ENCODE measurements around the gene HLA-DMA.

- TF ChIP-seq POLR2A (IDR thresholded peaks at IDR 0.05; ENCODE audit: insufficient read depth in 1 of 2, low read depth in 2 of 2, low read length in 2 of 2) (no peak), CTCF (CRISPR knock-in tag; IDR thresholded peaks at IDR 0.05) (no peak), ZNF589 (CRISPR knock-in tag; conservative IDR thresholded peaks at IDR 0.05) (no peak), TOE1 (CRISPR knock-in tag; IDR thresholded peaks at IDR 0.05) (no peak), ZBTB20 (CRISPR knock-in tag; IDR thresholded peaks at IDR 0.05; ENCODE audit: borderline replicate concordance, low read depth) (no peak), SMYD3 (CRISPR knock-in tag; IDR thresholded peaks at IDR 0.05) (no peak), TAF1 (CRISPR knock-in tag; IDR thresholded peaks at IDR 0.05) (no peak)
- TF ChIP-seq, protein P1, sequence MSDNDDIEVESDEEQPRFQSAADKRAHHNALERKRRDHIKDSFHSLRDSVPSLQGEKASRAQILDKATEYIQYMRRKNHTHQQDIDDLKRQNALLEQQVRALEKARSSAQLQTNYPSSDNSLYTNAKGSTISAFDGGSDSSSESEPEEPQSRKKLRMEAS (IDR thresholded peaks at IDR 0.05), result no peak
Measured at GRCh38 chr6:32912951-32913350, 39.9 kb downstream of the HLA-DMA start.
